GM19324 (cell line): ENCODE measurements around the gene RALGAPA1.
"Not testable (repeated sequence)": the region's sequence is repeated elsewhere in the genome, so short reads cannot be mapped to it uniquely, and the experiment has no call there.

Experiments used
- ATAC-seq: cut with Tn5 transposase; IDR thresholded peaks from one replicate; pipeline ENCODE4 v1.9.1; 2021; ENCODE audit warnings: mild to moderate bottlenecking, moderate library complexity; ENCODE audit not compliant: unreplicated experiment, low FRiP score

The RALGAPA1 gene

GRCh38 chr14:35632676-35633075 lies 176.4 kb downstream of the RALGAPA1 start:
- no peak for ATAC-seq

- no peak for ATAC-seq
Measured at GRCh38 chr14:35632271-35632670, 176.8 kb downstream of the RALGAPA1 start.

GRCh38 chr14:35631071-35631805 lies 177.9 kb downstream of the RALGAPA1 start:
- no peak for ATAC-seq

- ATAC-seq: no peak
Measured at GRCh38 chr14:35628989-35629388, 180.1 kb downstream of the RALGAPA1 start.

GRCh38 chr14:35626947-35627346 lies 182.1 kb downstream of the RALGAPA1 start:
- not testable (repeated sequence) for ATAC-seq

GRCh38 chr14:35621996-35622395 lies 187.1 kb downstream of the RALGAPA1 start:
- ATAC-seq: not testable (repeated sequence)

GRCh38 chr14:35619998-35620397 lies 189.1 kb downstream of the RALGAPA1 start:
- not testable (repeated sequence) for ATAC-seq

- not testable (repeated sequence) for ATAC-seq
Measured at GRCh38 chr14:35619461-35619860, 189.6 kb downstream of the RALGAPA1 start.

- no peak for ATAC-seq
Measured at GRCh38 chr14:35617500-35617899, 191.6 kb downstream of the RALGAPA1 start.

GRCh38 chr14:35607380-35607779 lies 201.7 kb downstream of the RALGAPA1 start:
- ATAC-seq: no peak

- ATAC-seq: no peak
Measured at GRCh38 chr14:35600253-35600652, 208.8 kb downstream of the RALGAPA1 start.

GRCh38 chr14:35594616-35595015 lies 214.5 kb downstream of the RALGAPA1 start:
- no peak for ATAC-seq

GRCh38 chr14:35587373-35587772 lies 221.7 kb downstream of the RALGAPA1 start:
- not testable (repeated sequence) for ATAC-seq

GRCh38 chr14:35578639-35579038 lies 230.5 kb downstream of the RALGAPA1 start:
- ATAC-seq: no peak

- no peak for ATAC-seq
Measured at GRCh38 chr14:35578135-35578534, 231.0 kb downstream of the RALGAPA1 start.

- no peak for ATAC-seq
Measured at GRCh38 chr14:35576856-35577255, 232.2 kb downstream of the RALGAPA1 start.

- no peak for ATAC-seq
Measured at GRCh38 chr14:35576260-35576659, 232.8 kb downstream of the RALGAPA1 start.

GRCh38 chr14:35573911-35574310 lies 235.2 kb downstream of the RALGAPA1 start:
- no peak for ATAC-seq

GRCh38 chr14:35571598-35571997 lies 237.5 kb downstream of the RALGAPA1 start:
- peak; percentile 41 for ATAC-seq

- ATAC-seq: no peak
Measured at GRCh38 chr14:35565871-35566464, 243.1 kb downstream of the RALGAPA1 start.

- no peak for ATAC-seq
Measured at GRCh38 chr14:35558680-35559079, 250.4 kb downstream of the RALGAPA1 start.

GRCh38 chr14:35557221-35557747 lies 251.8 kb downstream of the RALGAPA1 start:
- ATAC-seq: no peak
